ENCODE data around the gene SAV1.

GRCh38 chr14:50711043-50711442 lies 42.9 kb upstream of the SAV1 start:
- TF ChIP-seq, protein P1, sequence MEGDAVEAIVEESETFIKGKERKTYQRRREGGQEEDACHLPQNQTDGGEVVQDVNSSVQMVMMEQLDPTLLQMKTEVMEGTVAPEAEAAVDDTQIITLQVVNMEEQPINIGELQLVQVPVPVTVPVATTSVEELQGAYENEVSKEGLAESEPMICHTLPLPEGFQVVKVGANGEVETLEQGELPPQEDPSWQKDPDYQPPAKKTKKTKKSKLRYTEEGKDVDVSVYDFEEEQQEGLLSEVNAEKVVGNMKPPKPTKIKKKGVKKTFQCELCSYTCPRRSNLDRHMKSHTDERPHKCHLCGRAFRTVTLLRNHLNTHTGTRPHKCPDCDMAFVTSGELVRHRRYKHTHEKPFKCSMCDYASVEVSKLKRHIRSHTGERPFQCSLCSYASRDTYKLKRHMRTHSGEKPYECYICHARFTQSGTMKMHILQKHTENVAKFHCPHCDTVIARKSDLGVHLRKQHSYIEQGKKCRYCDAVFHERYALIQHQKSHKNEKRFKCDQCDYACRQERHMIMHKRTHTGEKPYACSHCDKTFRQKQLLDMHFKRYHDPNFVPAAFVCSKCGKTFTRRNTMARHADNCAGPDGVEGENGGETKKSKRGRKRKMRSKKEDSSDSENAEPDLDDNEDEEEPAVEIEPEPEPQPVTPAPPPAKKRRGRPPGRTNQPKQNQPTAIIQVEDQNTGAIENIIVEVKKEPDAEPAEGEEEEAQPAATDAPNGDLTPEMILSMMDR (conservative IDR thresholded peaks at IDR 0.05; ENCODE audit: low read length): no peak
- no peak for TF ChIP-seq EZH2phosphoT487 (IDR thresholded peaks at IDR 0.05; ENCODE audit: borderline replicate concordance)

Measured in Loucy (cell line).